HG03103 (cell line): ENCODE measurements around the gene ZNF768.

Experiments
- ATAC-seq: cut with Tn5 transposase; IDR thresholded peaks from one replicate; pipeline ENCODE4 v1.9.1; 2021; ENCODE audit warnings: low read depth; ENCODE audit not compliant: unreplicated experiment

ZNF768 gene

GRCh38 chr16:30474684-30475083 lies 51.7 kb downstream of the ZNF768 start:
- no peak for ATAC-seq

- ATAC-seq: no peak
Measured at GRCh38 chr16:30474074-30474452, 52.3 kb downstream of the ZNF768 start.
